Measurements from ENCODE around the gene CACHD1. TPM values are rescaled to one million over a fixed set of nuclear protein-coding genes. Genes with fewer than 3 reads are reported as not detected.

The CACHD1 gene
- total and polyA plus RNA-seq, 8 donors, result 2.9 to 7.1 (median 5.2) TPM

- peak in 3 of 4 donors; percentile 25 to 48 (median 39) for ATAC-seq
- Histone ChIP-seq H3K27me3 (no peaks in the 10 kb centered on the region), H3K4me1 (peaks cover 10 to 44% (median 35%) of the 10 kb centered on the region in 3 donors), H3K36me3 (no peaks in the 10 kb centered on the region), H3K9me3 (no peaks in the 10 kb centered on the region), H3K4me3 (no peak overlapping the region), H3K27ac (peak overlapping the region in 2 of 4 donors; percentile 18 to 24)
- FAIRE-seq, result peak; percentile 51
- 2 to 4% methylated on average over 1 of the region's 1 CpG for WGBS, 2 donors
- intact Hi-C loops (cut with DNase I), result no loop called here
- TF ChIP-seq CTCF (IDR thresholded peaks at IDR 0.05), result no peak
- no peak for DNase-seq
Measured at GRCh38 chr1:64514197-64514765, 44.4 kb downstream of the CACHD1 start.

- no peaks in the 10 kb centered on the region for H3K27me3 ChIP-seq
- no peak for FAIRE-seq
- TF ChIP-seq CTCF (IDR thresholded peaks at IDR 0.05), result no peak
- H3K27ac ChIP-seq, result no peak overlapping the region
- no peak overlapping the region for H3K4me3 ChIP-seq
- no peaks in the 10 kb centered on the region for H3K36me3 ChIP-seq
- peak in 4 of 6 donors; percentile 40 to 58 (median 52) for DNase-seq
- H3K9me3 ChIP-seq, result no peaks in the 10 kb centered on the region
- ATAC-seq, result peak; percentile 66 to 85 (median 80)
- H3K4me1 ChIP-seq, result peaks cover 17 to 53% (median 45%) of the 10 kb centered on the region in 3 donors
- 0 to 16% methylated on average over 1 of the region's 1 CpG for WGBS, 2 donors
- intact Hi-C loops (cut with DNase I), result no loop called here
Measured at GRCh38 chr1:64515427-64515826, 45.5 kb downstream of the CACHD1 start.

- TF ChIP-seq CTCF (IDR thresholded peaks at IDR 0.05), result no peak
Measured at GRCh38 chr1:64516301-64516700, 46.4 kb downstream of the CACHD1 start.

GRCh38 chr1:64516803-64517568, 47.1 kb downstream of the CACHD1 start:
- Histone ChIP-seq H3K4me3 (no peak overlapping the region), H3K9me3 (no peaks in the 10 kb centered on the region), H3K27me3 (no peaks in the 10 kb centered on the region), H3K36me3 (no peaks in the 10 kb centered on the region), H3K4me1 (peaks cover 17 to 53% (median 45%) of the 10 kb centered on the region in 3 donors), H3K27ac (no peak overlapping the region)
- no peak for TF ChIP-seq CTCF (IDR thresholded peaks at IDR 0.05)
- intact Hi-C loops (cut with DNase I), result no loop called here
- ATAC-seq (no peak), DNase-seq (no peak), FAIRE-seq (no peak)
- 61 to 69% methylated on average over 2 of the region's 2 CpGs for WGBS, 2 donors

More at GRCh38 chr1:64516301-64516700, 46.4 kb downstream of the CACHD1 start:
- ATAC-seq, result peak in 3 of 4 donors; percentile 27 to 52 (median 34)
- Histone ChIP-seq H3K4me1 (peaks cover 17 to 53% (median 45%) of the 10 kb centered on the region in 3 donors), H3K27ac (peak overlapping the region in 1 of 4 donors; percentile 13), H3K27me3 (no peaks in the 10 kb centered on the region), H3K9me3 (no peaks in the 10 kb centered on the region), H3K36me3 (no peaks in the 10 kb centered on the region), H3K4me3 (no peak overlapping the region)
- FAIRE-seq, result no peak
- 16 to 17% methylated on average over 7 of the region's 7 CpGs for WGBS, 2 donors
- intact Hi-C loops (cut with DNase I), result no loop called here
- no peak for DNase-seq

- H3K9me3 ChIP-seq, result no peaks in the 10 kb centered on the region
- no peaks in the 10 kb centered on the region for H3K36me3 ChIP-seq
- DNase-seq (no peak), FAIRE-seq (no peak), ATAC-seq (no peak)
- 97% methylated on average over 2 of the region's 2 CpGs for WGBS, 2 donors
- H3K4me3 ChIP-seq, result no peak overlapping the region
- H3K27me3 ChIP-seq, result no peaks in the 10 kb centered on the region
- no peak overlapping the region for H3K27ac ChIP-seq
- TF ChIP-seq CTCF (IDR thresholded peaks at IDR 0.05), result no peak
- H3K4me1 ChIP-seq, result peaks cover 17 to 53% (median 45%) of the 10 kb centered on the region in 3 donors
- intact Hi-C loops (cut with DNase I), result no loop called here
Measured at GRCh38 chr1:64517640-64518039, 47.7 kb downstream of the CACHD1 start.
